Measurements from ENCODE around the gene PCCA.
"Not testable (repeated sequence)": the region's sequence is repeated elsewhere in the genome, so short reads cannot be mapped to it uniquely, and the experiment has no call there.

Gene PCCA

DNA sequence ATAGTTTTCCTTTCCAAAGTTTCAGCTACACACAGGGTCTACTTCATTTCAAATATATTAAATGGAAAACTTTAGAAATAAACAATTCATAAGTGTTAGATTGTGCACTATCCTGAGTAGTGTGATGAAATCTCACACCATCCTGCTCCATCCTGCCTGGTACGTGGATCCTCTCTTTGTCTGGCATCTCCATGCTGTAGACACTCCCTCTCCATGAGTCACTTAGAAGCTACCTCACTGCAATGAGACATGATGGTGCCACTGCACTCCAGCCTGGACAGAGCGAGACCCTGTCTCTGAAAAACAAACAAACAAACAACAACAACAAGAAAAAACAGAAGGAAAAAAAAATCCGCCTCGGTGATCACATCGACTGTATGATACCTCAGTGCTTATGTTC lies 191.8 kb downstream of the PCCA start:
- H3K27me3 ChIP-seq (ENCODE audit: insufficient read depth, low read length), result no peaks in the 10 kb centered on the region
- no CpG with 5 or more reads among the region's 5 CpGs for WGBS (ENCODE audit: extremely low coverage, insufficient coverage, insufficient read length)

GRCh38 chr13:100282306-100282705 lies 193.4 kb downstream of the PCCA start:
- not testable (repeated sequence) for H2BK12ac ChIP-seq (ENCODE audit: low read length); H3K27me3 ChIP-seq (ENCODE audit: insufficient read depth, low read length); H4K91ac ChIP-seq (ENCODE audit: low read depth, low read length); H2BK120ac ChIP-seq (ENCODE audit: insufficient read depth, low read length, poor library complexity); H3K4me1 ChIP-seq (ENCODE audit: control insufficient read depth in 1 of 2, insufficient read depth in 2 of 2, low read length in 2 of 2); H4K8ac ChIP-seq (ENCODE audit: low read depth, low read length); H3K79me1 ChIP-seq (ENCODE audit: low read length); H2AK5ac ChIP-seq (ENCODE audit: low read length); H3K4me3 ChIP-seq (ENCODE audit: low read depth, low read length); H3K18ac ChIP-seq (ENCODE audit: low read length); H3K36me3 ChIP-seq (ENCODE audit: control insufficient read depth in 1 of 2, insufficient read depth in 2 of 2, low read length in 2 of 2); H3K23ac ChIP-seq (ENCODE audit: low read length); H3K79me2 ChIP-seq (ENCODE audit: control insufficient read depth, insufficient read depth, low read length, poor library complexity); H3K27ac ChIP-seq (ENCODE audit: low read depth, low read length); H3K9me3 ChIP-seq (ENCODE audit: insufficient read depth, low read depth, low read length); H2BK5ac ChIP-seq (ENCODE audit: low read depth, low read length, poor library complexity); H3K4ac ChIP-seq (ENCODE audit: low read depth, low read length); H2AFZ ChIP-seq (ENCODE audit: insufficient read depth, low read length, poor library complexity); H3K4me2 ChIP-seq (ENCODE audit: low read length); H3K9ac ChIP-seq (ENCODE audit: low read length); DNase-seq; H3K14ac ChIP-seq (ENCODE audit: low read length); H4K12ac ChIP-seq (ENCODE audit: low read depth, low read length)
- WGBS (ENCODE audit: extremely low coverage, insufficient coverage, insufficient read length), result no CpG with 5 or more reads among the region's 16 CpGs

More for the DNA sequence above, 191.8 kb downstream of the PCCA start:
- no peak overlapping the region for H2BK120ac ChIP-seq (ENCODE audit: insufficient read depth, low read length, poor library complexity)
- H3K9me3 ChIP-seq (ENCODE audit: insufficient read depth, low read depth, low read length), result no peaks in the 10 kb centered on the region
- H3K23ac ChIP-seq (ENCODE audit: low read length), result no peak overlapping the region
- H3K36me3 ChIP-seq (ENCODE audit: control insufficient read depth in 1 of 2, insufficient read depth in 2 of 2, low read length in 2 of 2), result no peaks in the 10 kb centered on the region
- no peak for DNase-seq
- no peak overlapping the region for H2BK5ac ChIP-seq (ENCODE audit: low read depth, low read length, poor library complexity)
- no peak overlapping the region for H3K27ac ChIP-seq (ENCODE audit: low read depth, low read length)
- H2AFZ ChIP-seq (ENCODE audit: insufficient read depth, low read length, poor library complexity), result no peak overlapping the region
- H3K4me1 ChIP-seq (ENCODE audit: control insufficient read depth in 1 of 2, insufficient read depth in 2 of 2, low read length in 2 of 2), result peaks cover 0 to 2% of the 10 kb centered on the region in 2 experiments
- no peak overlapping the region for H3K4me2 ChIP-seq (ENCODE audit: low read length)
- no peak overlapping the region for H3K4ac ChIP-seq (ENCODE audit: low read depth, low read length)
- H3K79me1 ChIP-seq (ENCODE audit: low read length), result no peaks in the 10 kb centered on the region
- no peak overlapping the region for H2BK12ac ChIP-seq (ENCODE audit: low read length)
- no peak overlapping the region for H4K8ac ChIP-seq (ENCODE audit: low read depth, low read length)
- no peak overlapping the region for H3K18ac ChIP-seq (ENCODE audit: low read length)
- H3K4me3 ChIP-seq (ENCODE audit: low read depth, low read length), result no peak overlapping the region
- no peak overlapping the region for H4K12ac ChIP-seq (ENCODE audit: low read depth, low read length)
- H3K9ac ChIP-seq (ENCODE audit: low read length), result no peak overlapping the region
- H2AK5ac ChIP-seq (ENCODE audit: low read length), result no peak overlapping the region
- no peak overlapping the region for H3K14ac ChIP-seq (ENCODE audit: low read length)
- no peaks in the 10 kb centered on the region for H3K79me2 ChIP-seq (ENCODE audit: control insufficient read depth, insufficient read depth, low read length, poor library complexity)
- H4K91ac ChIP-seq (ENCODE audit: low read depth, low read length), result no peak overlapping the region

DNA sequence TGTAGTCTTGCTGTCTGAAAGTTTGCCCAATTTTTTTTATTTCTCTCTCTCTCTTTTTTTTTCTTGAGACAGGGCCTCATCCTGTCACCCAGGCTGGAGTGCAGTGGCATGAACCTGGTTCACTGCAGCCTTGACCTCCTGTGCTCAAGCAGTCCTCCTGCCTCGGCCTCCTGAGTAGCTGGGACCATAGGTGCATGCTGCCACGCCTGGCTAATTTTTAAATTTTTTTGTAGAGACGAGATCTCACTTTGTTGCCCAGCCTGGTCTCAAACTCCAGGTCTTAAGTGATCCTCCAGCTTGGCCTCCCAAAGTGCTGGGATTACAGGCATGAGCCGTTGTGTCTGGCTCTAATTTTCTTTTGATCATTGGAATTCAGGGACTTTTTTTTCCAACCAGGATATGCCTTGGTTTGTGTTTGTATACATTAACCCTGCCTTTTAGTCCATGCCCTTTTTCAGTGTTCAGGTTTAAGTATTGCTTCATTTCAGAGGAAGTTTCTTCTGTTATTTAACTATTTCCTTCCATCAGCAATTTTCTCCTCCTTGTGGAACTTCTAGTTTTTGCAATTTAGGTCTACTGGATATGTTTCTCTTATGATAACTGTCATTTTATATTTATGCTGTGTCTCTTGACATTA lies 201.4 kb downstream of the PCCA start:
- Histone ChIP-seq H3K9me3 (ENCODE audit: insufficient read depth, low read depth, low read length) (no peaks in the 10 kb centered on the region), H3K23ac (ENCODE audit: low read length) (no peak overlapping the region), H3K4me2 (ENCODE audit: low read length) (no peak overlapping the region), H2BK5ac (ENCODE audit: low read depth, low read length, poor library complexity) (no peak overlapping the region), H3K14ac (ENCODE audit: low read length) (no peak overlapping the region), H3K4me1 (ENCODE audit: control insufficient read depth in 1 of 2, insufficient read depth in 2 of 2, low read length in 2 of 2) (peaks cover 0 to 3% of the 10 kb centered on the region in 2 experiments), H3K4me3 (ENCODE audit: low read depth, low read length) (no peak overlapping the region), H3K79me1 (ENCODE audit: low read length) (no peaks in the 10 kb centered on the region), H3K9ac (ENCODE audit: low read length) (no peak overlapping the region), H2BK12ac (ENCODE audit: low read length) (no peak overlapping the region), H3K27me3 (ENCODE audit: insufficient read depth, low read length) (no peaks in the 10 kb centered on the region), H4K8ac (ENCODE audit: low read depth, low read length) (no peak overlapping the region), H3K18ac (ENCODE audit: low read length) (no peak overlapping the region), H2AFZ (ENCODE audit: insufficient read depth, low read length, poor library complexity) (no peak overlapping the region), H4K12ac (ENCODE audit: low read depth, low read length) (no peak overlapping the region), H3K79me2 (ENCODE audit: control insufficient read depth, insufficient read depth, low read length, poor library complexity) (no peaks in the 10 kb centered on the region), H2AK5ac (ENCODE audit: low read length) (no peak overlapping the region), H3K36me3 (ENCODE audit: control insufficient read depth in 1 of 2, insufficient read depth in 2 of 2, low read length in 2 of 2) (no peaks in the 10 kb centered on the region), H3K4ac (ENCODE audit: low read depth, low read length) (no peak overlapping the region), H3K27ac (ENCODE audit: low read depth, low read length) (no peak overlapping the region), H2BK120ac (ENCODE audit: insufficient read depth, low read length, poor library complexity) (no peak overlapping the region), H4K91ac (ENCODE audit: low read depth, low read length) (no peak overlapping the region)
- no peak for DNase-seq
- no CpG with 5 or more reads among the region's 4 CpGs for WGBS (ENCODE audit: extremely low coverage, insufficient coverage, insufficient read length)

GRCh38 chr13:100291624-100292023 lies 202.7 kb downstream of the PCCA start:
- no peak overlapping the region for H3K23ac ChIP-seq (ENCODE audit: low read length)
- H4K91ac ChIP-seq (ENCODE audit: low read depth, low read length), result no peak overlapping the region
- no peak overlapping the region for H2AK5ac ChIP-seq (ENCODE audit: low read length)
- no peaks in the 10 kb centered on the region for H3K79me1 ChIP-seq (ENCODE audit: low read length)
- WGBS (ENCODE audit: extremely low coverage, insufficient coverage, insufficient read length), result no CpG with 5 or more reads among the region's 2 CpGs
- H2BK5ac ChIP-seq (ENCODE audit: low read depth, low read length, poor library complexity), result no peak overlapping the region
- H3K27ac ChIP-seq (ENCODE audit: low read depth, low read length), result no peak overlapping the region
- no peaks in the 10 kb centered on the region for H3K79me2 ChIP-seq (ENCODE audit: control insufficient read depth, insufficient read depth, low read length, poor library complexity)
- no peak overlapping the region for H3K18ac ChIP-seq (ENCODE audit: low read length)
- no peak overlapping the region for H4K8ac ChIP-seq (ENCODE audit: low read depth, low read length)
- H3K4ac ChIP-seq (ENCODE audit: low read depth, low read length), result no peak overlapping the region
- H4K12ac ChIP-seq (ENCODE audit: low read depth, low read length), result no peak overlapping the region
- no peak overlapping the region for H2BK120ac ChIP-seq (ENCODE audit: insufficient read depth, low read length, poor library complexity)
- no peak overlapping the region for H2AFZ ChIP-seq (ENCODE audit: insufficient read depth, low read length, poor library complexity)
- no peaks in the 10 kb centered on the region for H3K27me3 ChIP-seq (ENCODE audit: insufficient read depth, low read length)
- no peaks in the 10 kb centered on the region for H3K36me3 ChIP-seq (ENCODE audit: control insufficient read depth in 1 of 2, insufficient read depth in 2 of 2, low read length in 2 of 2)
- no peak overlapping the region for H3K9ac ChIP-seq (ENCODE audit: low read length)
- H3K9me3 ChIP-seq (ENCODE audit: insufficient read depth, low read depth, low read length), result no peaks in the 10 kb centered on the region
- DNase-seq, result no peak
- no peak overlapping the region for H3K14ac ChIP-seq (ENCODE audit: low read length)
- no peak overlapping the region for H3K4me2 ChIP-seq (ENCODE audit: low read length)
- peaks cover 0 to 3% of the 10 kb centered on the region in 2 experiments for H3K4me1 ChIP-seq (ENCODE audit: control insufficient read depth in 1 of 2, insufficient read depth in 2 of 2, low read length in 2 of 2)
- H2BK12ac ChIP-seq (ENCODE audit: low read length), result no peak overlapping the region
- no peak overlapping the region for H3K4me3 ChIP-seq (ENCODE audit: low read depth, low read length)
